GM23338 (cell line): ENCODE results near the gene FST. TPM values are rescaled to one million over a fixed set of nuclear protein-coding genes. Genes with fewer than 3 reads are reported as not detected.

Experiments
- ATAC-seq: fragments of 200-7000 bp; cut with Tn5 transposase; 3 replicates; pipeline ENCODE4 v1.9.1; 2020
- DNase-seq: peaks from one replicate; pipeline ENCODE4 v3.0.0-alpha.2; 2015; ENCODE audit warnings: low spot score
- H2AFZ ChIP-seq: fragments of 200-600 bp; sonication (generic); 2 replicates; pipeline ENCODE4 v1.8.0; 2016; ENCODE audit warnings: antibody characterized with exemption, mild to moderate bottlenecking, moderate library complexity
- H3F3A ChIP-seq: fragments of 200-600 bp; sonication (generic); replicated peaks from 2 replicates; pipeline ENCODE4 v1.8.0; 2017; ENCODE audit warnings: antibody characterized with exemption, mixed run types, low read depth
- H3K27ac ChIP-seq: fragments of 200-600 bp; sonication (generic); 2 replicates; pipeline ENCODE4 v1.6.1; 2016; ENCODE audit warnings: low read depth
- H3K27me3 ChIP-seq: fragments of 200-600 bp; sonication (generic); 2 replicates; pipeline ENCODE4 v1.8.0; 2016; ENCODE audit warnings: mild to moderate bottlenecking, mixed run types, moderate library complexity; ENCODE audit not compliant: insufficient read depth
- H3K36me3 ChIP-seq: fragments of 200-600 bp; sonication (generic); 2 replicates; pipeline ENCODE4 v1.8.0; 2016; ENCODE audit warnings: mild to moderate bottlenecking; ENCODE audit not compliant: insufficient read depth
- H3K4me1 ChIP-seq: fragments of 200-600 bp; sonication (generic); 2 replicates; pipeline ENCODE4 v1.8.0; 2016; ENCODE audit warnings: mild to moderate bottlenecking, moderate library complexity; ENCODE audit not compliant: insufficient read depth
- H3K4me2 ChIP-seq: fragments of 200-600 bp; sonication (generic); 2 replicates; pipeline ENCODE4 v1.7.1; 2017; ENCODE audit warnings: mixed run types
- H3K4me3 ChIP-seq: fragments of 200-600 bp; sonication (generic); 2 replicates; pipeline ENCODE4 v1.6.1; 2016; ENCODE audit warnings: mixed run types
- H3K79me2 ChIP-seq: fragments of 200-600 bp; sonication (generic); replicated peaks from 2 replicates; pipeline ENCODE4 v1.8.0; 2017; ENCODE audit warnings: mild to moderate bottlenecking; ENCODE audit not compliant: insufficient read depth
- H3K9me2 ChIP-seq: fragments of 200-600 bp; sonication (generic); 2 replicates; pipeline ENCODE4 v1.8.0; 2017; ENCODE audit not compliant: insufficient read depth
- H4K20me1 ChIP-seq: fragments of 200-600 bp; sonication (generic); replicated peaks from 2 replicates; pipeline ENCODE4 v1.8.0; 2017; ENCODE audit warnings: mild to moderate bottlenecking; ENCODE audit not compliant: insufficient read depth
- H3K27ac Mint-ChIP-seq: 2 replicates; pipeline ENCODE4 v1.8.0; 2020; ENCODE audit warnings: inconsistent platforms, mild to moderate bottlenecking, moderate library complexity, mixed read lengths
- H3K27me3 Mint-ChIP-seq: 3 replicates; pipeline ENCODE4 v1.8.0; 2022; ENCODE audit warnings: low read depth, mild to moderate bottlenecking, moderate library complexity, mixed read lengths, inconsistent platforms; ENCODE audit not compliant: insufficient read depth, poor library complexity
- H3K36me3 Mint-ChIP-seq: 3 replicates; pipeline ENCODE4 v1.8.0; 2021; ENCODE audit warnings: low read depth, mild to moderate bottlenecking, inconsistent platforms, moderate library complexity, mixed read lengths
- H3K4me1 Mint-ChIP-seq: 3 replicates; pipeline ENCODE4 v1.8.0; 2020; ENCODE audit warnings: mild to moderate bottlenecking, inconsistent platforms, mixed read lengths
- H3K4me3 Mint-ChIP-seq: 3 replicates; pipeline ENCODE4 v1.8.0; 2021; ENCODE audit warnings: moderate library complexity, mild to moderate bottlenecking, inconsistent platforms, mixed read lengths
- H3K9me3 Mint-ChIP-seq: 3 replicates; pipeline ENCODE4 v1.8.0; 2020; ENCODE audit warnings: moderate library complexity, mild to moderate bottlenecking, inconsistent platforms, mixed read lengths
- CREB1 ChIP-seq: fragments of 250-450 bp; sonication (Bioruptor Pico); IDR thresholded peaks from 2 replicates; pipeline ENCODE4 v1.5.0; 2020; ENCODE audit warnings: low read depth, mild to moderate bottlenecking, moderate library complexity
- ETS1 ChIP-seq: IDR thresholded peaks from 2 replicates; pipeline ENCODE4 v1.6.1; 2016; ENCODE audit warnings: antibody characterized with exemption
- EZH2 ChIP-seq: fragments of 200-600 bp; sonication (generic); IDR thresholded peaks from one replicate; pipeline ENCODE4 v1.8.0; 2017; ENCODE audit warnings: antibody characterized with exemption, mild to moderate bottlenecking, low read depth; ENCODE audit not compliant: unreplicated experiment
- EZH2phosphoT487 ChIP-seq: fragments of 200-600 bp; sonication (generic); IDR thresholded peaks from one replicate; pipeline ENCODE4 v1.8.1; 2018; ENCODE audit warnings: antibody characterized with exemption; ENCODE audit not compliant: unreplicated experiment
- JUNB ChIP-seq: IDR thresholded peaks from one replicate; pipeline ENCODE4 v1.6.1; 2016; ENCODE audit warnings: antibody characterized with exemption; ENCODE audit not compliant: unreplicated experiment
- NANOG ChIP-seq: IDR thresholded peaks from 2 replicates; pipeline ENCODE4 v1.6.1; 2016; ENCODE audit warnings: antibody characterized with exemption, borderline replicate concordance
- POLR2AphosphoS5 ChIP-seq: IDR thresholded peaks from 2 replicates; pipeline ENCODE4 v1.6.1; 2016; ENCODE audit warnings: antibody characterized with exemption, low read depth
- REST ChIP-seq: IDR thresholded peaks from one replicate; pipeline ENCODE4 v1.6.1; 2018; ENCODE audit warnings: antibody characterized with exemption; ENCODE audit not compliant: unreplicated experiment
- ZNF114 ChIP-seq: fragments of 250-450 bp; sonication (Bioruptor Pico); IDR thresholded peaks from 2 replicates; pipeline ENCODE4 v1.5.0; 2020; ENCODE audit warnings: mild to moderate bottlenecking, moderate library complexity
- ZNF462 ChIP-seq: fragments of 250-450 bp; sonication (Bioruptor Pico); IDR thresholded peaks from 2 replicates; pipeline ENCODE4 v1.5.0; 2020; ENCODE audit warnings: mild to moderate bottlenecking, moderate library complexity
- polyA plus RNA-seq: library from polyadenylated mRNA; unstranded; fragments of >200 nt; fragmentation: Nextera tagmentation; extraction: Ambion mirVana; gene quantifications from 2 replicates; pipeline ENCODE4 v1.2.1, GENCODE V29; 2016
- total RNA-seq: library from RNA; depleted of rRNA; stranded (reverse); fragments of >200 nt; shearing (Covaris generic); gene quantifications from 2 replicates; pipeline ENCODE4 v1.2.3, GENCODE V29; 2014

The FST gene
- total and polyA plus RNA-seq, 2 experiments from 2014 or later, result 7.6 to 13.9 TPM

- Histone ChIP-seq H3K36me3 (no peaks in the 10 kb centered on the region), H3K9me2 (no peaks in the 10 kb centered on the region; the same call in 1 of the 2 replicates), H4K20me1 (no peaks in the 10 kb centered on the region), H3K4me1 (no peaks in the 10 kb centered on the region), H2AFZ (no peak overlapping the region), H3K27ac (no peak overlapping the region), H3K4me2 (no peak overlapping the region), H3K27me3 (no peaks in the 10 kb centered on the region), H3F3A (no peaks in the 10 kb centered on the region), H3K79me2 (no peaks in the 10 kb centered on the region), H3K4me3 (no peak overlapping the region)
- no peak for TF ChIP-seq POLR2AphosphoS5
- no peak for TF ChIP-seq ETS1
- TF ChIP-seq ZNF462 (CRISPR knock-in tag), result no peak
- TF ChIP-seq CREB1 (CRISPR knock-in tag), result no peak
- TF ChIP-seq JUNB, result no peak
- TF ChIP-seq ZNF114, result no peak
- no peak for TF ChIP-seq EZH2phosphoT487
- TF ChIP-seq REST, result no peak
- no peak for TF ChIP-seq EZH2
- no peak for TF ChIP-seq NANOG
- Mint-ChIP-seq H3K4me3 (no peak overlapping the region), H3K27me3 (peaks cover 6% of the 10 kb centered on the region), H3K4me1 (no peaks in the 10 kb centered on the region), H3K9me3 (no peaks in the 10 kb centered on the region), H3K36me3 (no peaks in the 10 kb centered on the region; the same call in 2 of the 3 replicates), H3K27ac (no peak overlapping the region)
- DNase-seq (no peak), ATAC-seq (no peak)
These were observed 41.6 kb upstream of the FST start for GRCh38 chr5:53438486-53439472.
